Uterus (tissue), 4 donors: ENCODE data around the gene VPS26C. TPM values are rescaled to one million over a fixed set of nuclear protein-coding genes. Genes with fewer than 3 reads are reported as not detected.

Source experiments
- DNase-seq, 2 donors: peaks; one replicate each; pipeline ENCODE4 v3.0.0-alpha.2; 2019 to 2020
- H3K27ac ChIP-seq, 2 donors: fragments of 200-600 bp; sonication (generic); 1 replicate in 1 of 2; 2 replicates in 1 of 2; pipeline ENCODE4 v1.5.1; 2016 to 2018
- H3K27me3 ChIP-seq, 2 donors: fragments of 200-600 bp; sonication (generic); one replicate each; pipeline ENCODE4 v1.5.1; 2018 to 2019; ENCODE audit warnings: control low read depth in 1 of 2
- H3K36me3 ChIP-seq, 2 donors: fragments of 200-600 bp; sonication (generic); one replicate each; pipeline ENCODE4 v1.5.1; 2019; ENCODE audit warnings: control low read depth in 1 of 2
- H3K4me1 ChIP-seq, 2 donors: fragments of 200-600 bp; sonication (generic); one replicate each; pipeline ENCODE4 v1.5.1; 2018 to 2019; ENCODE audit warnings: control low read depth in 1 of 2
- H3K4me3 ChIP-seq, 2 donors: fragments of 200-600 bp; sonication (generic); 1 replicate in 1 of 2; 2 replicates in 1 of 2; pipeline ENCODE4 v1.5.1; 2018 to 2019; ENCODE audit warnings: mild to moderate bottlenecking in 1 of 2
- H3K9me3 ChIP-seq, 2 donors: fragments of 200-600 bp; sonication (generic); one replicate each; pipeline ENCODE4 v1.5.1; 2019; ENCODE audit warnings: control low read depth in 1 of 2
- POLR2A ChIP-seq, 2 donors: fragments of 450-650 bp; IDR thresholded peaks; one replicate each; pipeline ENCODE4 v1.6.1; 2016; ENCODE audit warnings: antibody characterized with exemption in 2 of 2, mild to moderate bottlenecking in 1 of 2, moderate library complexity in 1 of 2
- intact Hi-C: fragments of 100-400 bp; cut with DNase I; formaldehyde crosslinking; loops from one replicate; pipeline ENCODE4 v1.15.1; 2023; ENCODE audit warnings: low total_unique reads
- total RNA-seq, 4 donors: library from RNA; depleted of rRNA in 3 of 4; stranded (reverse); fragments of >200 nt in 3 of 4; gene quantifications; one replicate each; pipeline versions ENCODE4 v1.1.0 to v1.2.4, GENCODE V29; 2014 to 2023
- TF ChIP-seq, protein P1 (sequence below), 4 experiments: fragments of 200-600 bp in 2 of 4; fragments of 450-650 bp in 2 of 4; sonication (generic) in 2 of 4; IDR thresholded peaks; one replicate each; pipeline ENCODE4 v1.5.1; 2016 to 2019; ENCODE audit warnings: antibody characterized with exemption in 4 of 4, mild to moderate bottlenecking in 2 of 4, moderate library complexity in 1 of 4
- donor health status: DM: yes; HTN: yes; CAD: no.

The VPS26C gene
- total RNA-seq, 4 donors from 2014 or later: 44.8 to 179 (median 56.0) TPM

DNA sequence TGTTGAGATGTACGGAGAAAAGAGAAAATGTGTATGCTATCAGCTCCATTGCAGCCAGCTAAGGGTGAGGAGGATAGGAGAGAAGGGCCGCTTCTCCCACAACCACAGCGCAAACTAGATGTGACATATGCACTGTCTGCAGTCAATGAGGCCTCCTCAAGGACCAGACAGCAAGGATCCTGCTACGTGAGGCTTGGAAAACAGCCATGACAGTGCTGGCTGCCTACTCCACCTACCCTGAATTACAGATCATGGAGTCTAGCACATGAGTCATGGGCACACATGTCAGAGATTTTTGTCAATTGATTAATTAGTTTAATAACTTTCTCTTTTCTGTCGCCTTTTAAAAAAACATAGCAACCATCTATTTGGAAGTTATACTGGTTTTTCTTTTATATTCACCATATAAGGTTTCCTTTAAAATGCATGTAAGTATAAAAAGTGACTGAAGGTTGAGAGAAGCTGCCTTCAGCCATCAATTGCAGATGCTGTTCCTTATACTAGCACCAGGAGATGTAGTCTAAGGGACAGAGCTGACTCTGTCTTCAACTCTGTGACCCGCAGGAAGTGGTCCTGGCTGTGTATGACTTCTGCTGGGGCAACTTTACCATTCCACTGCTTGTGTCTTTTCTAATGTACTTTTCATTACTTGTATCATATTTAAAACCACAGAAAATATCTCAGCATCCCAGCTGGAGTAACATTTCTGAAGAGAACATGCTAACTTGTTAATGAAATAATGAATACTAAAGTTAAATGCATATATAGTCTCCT is 3.1 kb downstream of the VPS26C start:
- H3K9me3 ChIP-seq: no peaks in the 10 kb centered on the region
- no peaks in the 10 kb centered on the region for H3K4me1 ChIP-seq
- no peaks in the 10 kb centered on the region for H3K36me3 ChIP-seq
- TF ChIP-seq POLR2A (IDR thresholded peaks at IDR 0.05): no peak
- TF ChIP-seq, protein P1, sequence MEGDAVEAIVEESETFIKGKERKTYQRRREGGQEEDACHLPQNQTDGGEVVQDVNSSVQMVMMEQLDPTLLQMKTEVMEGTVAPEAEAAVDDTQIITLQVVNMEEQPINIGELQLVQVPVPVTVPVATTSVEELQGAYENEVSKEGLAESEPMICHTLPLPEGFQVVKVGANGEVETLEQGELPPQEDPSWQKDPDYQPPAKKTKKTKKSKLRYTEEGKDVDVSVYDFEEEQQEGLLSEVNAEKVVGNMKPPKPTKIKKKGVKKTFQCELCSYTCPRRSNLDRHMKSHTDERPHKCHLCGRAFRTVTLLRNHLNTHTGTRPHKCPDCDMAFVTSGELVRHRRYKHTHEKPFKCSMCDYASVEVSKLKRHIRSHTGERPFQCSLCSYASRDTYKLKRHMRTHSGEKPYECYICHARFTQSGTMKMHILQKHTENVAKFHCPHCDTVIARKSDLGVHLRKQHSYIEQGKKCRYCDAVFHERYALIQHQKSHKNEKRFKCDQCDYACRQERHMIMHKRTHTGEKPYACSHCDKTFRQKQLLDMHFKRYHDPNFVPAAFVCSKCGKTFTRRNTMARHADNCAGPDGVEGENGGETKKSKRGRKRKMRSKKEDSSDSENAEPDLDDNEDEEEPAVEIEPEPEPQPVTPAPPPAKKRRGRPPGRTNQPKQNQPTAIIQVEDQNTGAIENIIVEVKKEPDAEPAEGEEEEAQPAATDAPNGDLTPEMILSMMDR (IDR thresholded peaks at IDR 0.05): no peak
- intact Hi-C loops: no loop called here
- no peak overlapping the region for H3K27ac ChIP-seq
- no peak for DNase-seq
- H3K4me3 ChIP-seq: no peak overlapping the region
- H3K27me3 ChIP-seq: no peaks in the 10 kb centered on the region

DNA sequence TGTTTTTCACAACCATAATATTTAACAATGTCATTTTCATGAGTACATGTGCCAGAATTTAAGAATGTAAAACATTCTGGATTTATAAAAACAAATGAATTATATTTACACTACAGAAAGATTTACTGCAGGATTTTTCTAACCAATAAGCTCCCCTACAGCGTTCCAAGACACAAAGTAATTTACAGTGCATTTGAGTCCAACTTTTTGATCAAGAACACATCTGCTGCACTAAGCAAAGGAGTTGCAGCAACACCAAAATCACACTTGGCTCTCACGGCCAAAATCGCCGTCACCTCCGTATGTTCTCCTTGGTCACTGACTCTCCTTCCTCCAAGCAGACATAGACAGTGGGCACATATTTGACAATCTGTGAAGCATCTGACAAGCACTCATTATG is 7.7 kb downstream of the VPS26C start:
- intact Hi-C loops: no loop called here
- Histone ChIP-seq H3K36me3 (no peaks in the 10 kb centered on the region), H3K27me3 (no peaks in the 10 kb centered on the region), H3K27ac (no peak overlapping the region), H3K9me3 (no peaks in the 10 kb centered on the region), H3K4me1 (no peaks in the 10 kb centered on the region), H3K4me3 (no peak overlapping the region)
- TF ChIP-seq, protein P1 (IDR thresholded peaks at IDR 0.05): no peak
- no peak for TF ChIP-seq POLR2A (IDR thresholded peaks at IDR 0.05)
- DNase-seq: peak in 1 of 2 donors; percentile 31

DNA sequence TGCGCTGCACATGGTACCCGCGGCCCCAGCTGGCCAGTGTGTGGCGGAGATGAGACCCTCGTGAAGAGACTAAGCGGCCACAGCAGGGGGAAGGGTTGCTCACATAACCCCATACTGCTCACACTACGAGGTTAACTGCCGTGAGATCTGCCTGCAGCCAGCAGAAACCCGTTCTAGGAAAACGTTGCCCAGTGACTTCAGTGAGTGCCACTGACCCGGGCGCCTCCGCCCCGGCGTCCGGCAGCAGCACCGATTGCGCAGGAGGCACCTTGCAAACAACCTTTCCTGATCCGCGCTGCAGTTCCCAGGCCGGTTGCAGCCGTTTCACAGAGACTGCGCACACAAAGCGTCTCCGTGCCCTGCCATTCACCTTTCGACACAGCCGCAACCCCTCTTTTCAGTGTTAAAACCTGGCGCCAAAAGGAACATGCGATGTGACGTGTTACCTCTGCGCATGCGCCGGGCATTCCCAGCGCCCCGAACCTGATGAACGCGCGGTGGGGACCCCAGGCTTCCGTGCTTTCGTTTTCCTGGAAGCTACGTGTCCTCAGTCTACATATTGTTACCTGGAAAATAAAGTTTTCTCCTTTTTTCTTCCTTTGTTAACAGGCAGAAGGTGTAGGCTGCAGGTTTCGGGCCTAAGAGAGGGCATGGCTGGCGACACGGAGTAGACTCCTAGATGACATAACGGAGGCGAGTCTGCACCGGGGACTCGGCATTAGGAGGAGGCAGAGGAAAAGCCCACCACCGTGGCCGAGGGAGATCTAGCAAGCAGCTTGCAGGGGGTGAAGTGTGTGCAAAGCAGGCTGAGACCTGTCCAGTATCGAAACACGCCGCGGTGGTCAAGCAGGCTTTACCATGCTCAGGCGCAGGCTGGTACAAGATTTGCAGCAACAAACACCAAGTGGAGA is 8.9 kb downstream of the VPS26C start:
- no peaks in the 10 kb centered on the region for H3K9me3 ChIP-seq
- H3K27me3 ChIP-seq: no peaks in the 10 kb centered on the region
- no peaks in the 10 kb centered on the region for H3K36me3 ChIP-seq
- H3K27ac ChIP-seq: peak overlapping the region; percentile 47 to 74
- peak; percentile 31 to 48 for DNase-seq
- no peaks in the 10 kb centered on the region for H3K4me1 ChIP-seq
- TF ChIP-seq, protein P1 (IDR thresholded peaks at IDR 0.05): no peak
- no peak for TF ChIP-seq POLR2A (IDR thresholded peaks at IDR 0.05)
- peak overlapping the region; percentile 33 to 38 for H3K4me3 ChIP-seq
- intact Hi-C loops: no loop called here

- Histone ChIP-seq H3K9me3 (no peaks in the 10 kb centered on the region), H3K27ac (peak overlapping the region; percentile 47 to 74), H3K4me3 (peak overlapping the region; percentile 33 to 38), H3K36me3 (no peaks in the 10 kb centered on the region), H3K4me1 (no peaks in the 10 kb centered on the region), H3K27me3 (no peaks in the 10 kb centered on the region)
- peak in 1 of 2 donors; percentile 22 for DNase-seq
- TF ChIP-seq POLR2A (IDR thresholded peaks at IDR 0.05): no peak
- TF ChIP-seq, protein P1 (IDR thresholded peaks at IDR 0.05): no peak
- intact Hi-C loops: no loop called here
Measured at GRCh38 chr21:37257511-37257966, 9.6 kb downstream of the VPS26C start.
